Measurements from ENCODE around the gene CRYBG1.
"Not testable (repeated sequence)": the region's sequence is repeated elsewhere in the genome, so short reads cannot be mapped to it uniquely, and the experiment has no call there.

CRYBG1 gene

DNA sequence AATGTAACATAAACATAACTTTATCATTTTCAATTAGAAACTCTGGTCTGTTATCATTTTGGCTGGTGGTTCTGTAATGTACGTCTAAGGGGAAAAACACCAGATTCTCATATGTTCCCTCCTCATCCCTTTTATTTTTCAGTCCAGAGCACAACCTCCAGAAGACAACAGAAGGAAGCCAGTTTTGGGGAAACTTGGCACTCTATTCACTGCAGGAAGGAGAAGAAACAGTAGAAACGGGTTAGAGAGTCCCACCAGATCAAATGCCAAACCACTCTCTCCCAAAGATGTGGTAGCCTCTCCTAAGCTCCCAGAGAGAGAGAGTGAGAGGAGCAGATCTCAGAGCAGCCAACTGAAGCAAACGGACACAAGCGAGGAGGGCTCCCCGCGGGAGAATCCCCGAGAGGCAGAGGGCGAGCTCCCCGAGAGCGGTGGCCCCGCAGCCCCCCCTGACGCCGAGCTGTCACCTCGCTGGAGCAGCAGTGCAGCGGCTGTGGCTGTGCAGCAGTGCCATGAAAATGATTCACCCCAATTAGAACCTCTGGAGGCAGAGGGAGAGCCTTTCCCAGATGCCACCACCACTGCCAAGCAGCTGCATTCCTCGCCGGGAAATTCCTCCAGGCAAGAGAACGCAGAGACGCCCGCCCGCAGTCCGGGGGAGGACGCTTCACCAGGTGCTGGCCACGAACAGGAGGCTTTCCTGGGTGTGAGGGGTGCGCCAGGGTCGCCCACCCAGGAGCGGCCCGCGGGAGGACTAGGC lies 151.0 kb downstream of the CRYBG1 start:
- DNase-seq (ENCODE audit: extremely low read depth, low read depth): no peak

DNA sequence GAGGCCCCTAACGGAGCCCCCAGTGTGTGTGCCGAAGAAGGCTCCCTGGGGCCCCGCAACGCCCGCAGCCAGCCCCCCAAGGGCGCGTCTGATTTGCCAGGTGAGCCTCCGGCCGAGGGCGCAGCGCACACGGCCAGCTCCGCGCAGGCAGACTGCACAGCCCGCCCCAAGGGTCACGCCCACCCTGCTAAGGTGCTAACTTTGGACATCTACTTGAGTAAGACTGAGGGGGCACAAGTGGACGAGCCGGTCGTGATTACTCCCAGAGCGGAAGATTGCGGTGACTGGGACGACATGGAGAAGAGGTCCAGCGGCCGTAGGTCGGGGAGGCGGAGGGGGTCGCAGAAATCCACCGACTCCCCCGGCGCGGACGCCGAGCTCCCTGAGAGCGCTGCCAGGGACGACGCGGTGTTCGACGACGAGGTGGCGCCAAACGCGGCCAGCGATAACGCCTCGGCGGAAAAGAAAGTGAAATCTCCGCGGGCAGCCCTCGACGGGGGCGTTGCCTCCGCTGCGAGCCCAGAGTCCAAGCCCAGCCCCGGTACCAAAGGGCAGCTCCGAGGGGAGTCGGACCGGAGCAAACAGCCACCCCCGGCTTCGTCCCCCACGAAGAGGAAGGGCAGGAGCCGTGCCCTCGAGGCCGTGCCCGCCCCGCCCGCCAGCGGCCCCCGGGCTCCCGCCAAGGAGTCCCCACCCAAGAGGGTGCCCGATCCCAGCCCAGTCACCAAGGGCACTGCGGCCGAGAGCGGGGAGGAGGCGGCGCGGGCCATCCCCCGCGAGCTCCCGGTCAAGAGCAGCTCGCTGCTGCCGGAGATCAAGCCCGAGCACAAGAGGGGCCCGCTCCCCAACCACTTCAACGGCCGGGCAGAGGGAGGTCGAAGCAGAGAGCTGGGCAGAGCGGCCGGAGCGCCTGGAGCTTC lies 151.8 kb downstream of the CRYBG1 start:
- no peak for DNase-seq (ENCODE audit: extremely low read depth, low read depth)
- TF ChIP-seq, protein P1, sequence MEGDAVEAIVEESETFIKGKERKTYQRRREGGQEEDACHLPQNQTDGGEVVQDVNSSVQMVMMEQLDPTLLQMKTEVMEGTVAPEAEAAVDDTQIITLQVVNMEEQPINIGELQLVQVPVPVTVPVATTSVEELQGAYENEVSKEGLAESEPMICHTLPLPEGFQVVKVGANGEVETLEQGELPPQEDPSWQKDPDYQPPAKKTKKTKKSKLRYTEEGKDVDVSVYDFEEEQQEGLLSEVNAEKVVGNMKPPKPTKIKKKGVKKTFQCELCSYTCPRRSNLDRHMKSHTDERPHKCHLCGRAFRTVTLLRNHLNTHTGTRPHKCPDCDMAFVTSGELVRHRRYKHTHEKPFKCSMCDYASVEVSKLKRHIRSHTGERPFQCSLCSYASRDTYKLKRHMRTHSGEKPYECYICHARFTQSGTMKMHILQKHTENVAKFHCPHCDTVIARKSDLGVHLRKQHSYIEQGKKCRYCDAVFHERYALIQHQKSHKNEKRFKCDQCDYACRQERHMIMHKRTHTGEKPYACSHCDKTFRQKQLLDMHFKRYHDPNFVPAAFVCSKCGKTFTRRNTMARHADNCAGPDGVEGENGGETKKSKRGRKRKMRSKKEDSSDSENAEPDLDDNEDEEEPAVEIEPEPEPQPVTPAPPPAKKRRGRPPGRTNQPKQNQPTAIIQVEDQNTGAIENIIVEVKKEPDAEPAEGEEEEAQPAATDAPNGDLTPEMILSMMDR (IDR thresholded peaks at IDR 0.05; ENCODE audit: low read depth, low read length): peak; percentile 37

More for the DNA sequence above, 151.0 kb downstream of the CRYBG1 start:
- TF ChIP-seq, protein P1 (IDR thresholded peaks at IDR 0.05; ENCODE audit: low read depth, low read length): no peak

DNA sequence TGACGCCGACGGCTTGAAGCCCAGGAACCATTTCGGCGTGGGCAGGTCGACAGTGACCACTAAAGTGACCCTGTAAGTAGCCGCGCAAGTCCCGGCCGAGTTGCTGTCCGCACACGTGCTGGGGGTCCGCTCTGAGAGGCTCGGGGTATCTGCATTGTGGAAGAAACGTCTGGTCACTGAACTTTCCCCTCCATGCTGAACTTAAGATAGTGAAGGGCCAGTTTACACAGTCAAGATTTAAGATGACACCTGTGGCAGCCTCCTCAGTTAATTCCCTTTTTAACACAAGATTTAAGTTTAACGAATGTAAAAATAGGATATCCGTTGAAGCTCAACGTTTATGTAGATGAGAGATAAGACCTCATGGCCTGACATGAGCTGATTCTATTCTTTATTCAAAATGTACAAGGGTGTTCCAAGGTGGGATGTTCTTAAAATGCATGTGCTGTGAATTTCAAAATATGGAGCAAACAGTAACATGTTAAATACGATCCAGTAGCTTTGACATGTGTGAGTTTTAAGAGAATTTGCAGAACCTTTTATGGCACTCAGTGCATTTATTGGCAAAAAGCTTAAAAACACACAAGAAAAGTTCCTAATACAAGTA lies 152.6 kb downstream of the CRYBG1 start:
- TF ChIP-seq, protein P1 (IDR thresholded peaks at IDR 0.05; ENCODE audit: low read depth, low read length): no peak
- no peak for DNase-seq (ENCODE audit: extremely low read depth, low read depth)

DNA sequence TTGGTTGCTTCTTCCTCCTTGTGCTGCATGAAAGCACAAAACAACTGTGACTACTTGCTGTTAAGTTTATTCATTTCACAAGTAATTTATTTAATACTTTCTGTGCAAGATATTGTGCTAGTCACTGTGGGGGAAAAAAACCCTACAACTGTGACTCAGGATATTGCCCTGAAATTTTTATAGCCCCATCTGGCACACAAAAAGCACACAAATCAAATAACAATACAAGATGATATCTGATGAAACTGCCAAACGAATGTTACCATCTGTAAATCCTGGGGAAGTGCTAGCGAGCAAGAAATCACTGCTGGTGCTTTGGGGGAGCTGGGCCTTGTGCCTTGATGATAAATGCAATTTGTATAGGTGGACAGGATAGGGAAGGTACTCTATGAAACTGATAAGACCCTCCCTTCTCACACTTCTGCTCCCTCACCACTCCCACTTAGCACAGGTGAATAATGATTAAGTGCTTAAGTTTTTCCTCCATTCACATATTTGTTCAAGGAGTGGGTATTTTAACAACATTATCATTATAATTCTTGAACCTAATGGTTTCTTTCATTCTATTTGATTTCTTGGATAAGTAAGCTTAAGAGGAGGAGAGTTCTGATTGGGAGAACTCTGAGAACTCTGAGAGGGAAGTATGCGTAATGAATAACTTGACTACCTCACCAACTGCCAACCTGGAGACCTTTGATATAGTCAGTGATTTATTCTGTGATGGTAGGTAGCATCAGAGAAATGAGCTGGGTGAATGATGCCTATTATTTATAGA lies 153.5 kb downstream of the CRYBG1 start:
- TF ChIP-seq, protein P1 (IDR thresholded peaks at IDR 0.05; ENCODE audit: low read depth, low read length): no peak
- DNase-seq (ENCODE audit: extremely low read depth, low read depth): no peak

DNA sequence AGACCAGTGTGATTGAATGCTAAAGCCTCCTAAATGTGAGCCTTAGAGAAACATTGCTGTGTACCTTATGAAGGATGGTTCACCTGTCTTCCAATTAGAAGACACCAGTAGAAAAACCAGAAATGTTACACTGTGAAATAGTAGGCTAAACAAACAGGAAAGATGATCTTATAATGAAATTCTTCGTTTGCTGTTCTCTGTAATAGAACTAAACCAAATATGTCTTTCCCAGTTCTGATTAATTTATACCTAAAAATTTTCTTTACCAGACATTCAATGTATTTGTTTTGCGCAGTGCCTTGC lies 154.0 kb downstream of the CRYBG1 start:
- no peak for DNase-seq (ENCODE audit: extremely low read depth, low read depth)

DNA sequence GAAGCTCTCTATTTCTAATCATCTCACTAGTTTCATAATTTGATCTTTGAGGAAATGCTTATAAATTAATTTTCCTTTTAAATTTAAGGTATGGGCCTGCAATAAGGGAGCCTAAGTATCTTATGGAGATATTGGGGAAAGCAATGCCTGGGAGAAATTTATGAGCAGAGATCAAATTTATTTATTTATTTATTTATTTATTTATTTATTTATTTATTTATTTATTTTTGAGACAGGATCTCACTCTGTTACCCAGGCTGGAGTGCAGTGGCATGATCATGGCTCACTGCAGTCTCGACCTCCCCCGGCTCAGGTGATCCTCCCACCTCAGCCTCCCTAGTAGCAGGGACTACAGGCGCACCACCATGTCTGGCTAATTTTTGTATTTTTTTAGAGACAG lies 155.1 kb downstream of the CRYBG1 start:
- not testable (repeated sequence) for DNase-seq (ENCODE audit: extremely low read depth, low read depth)

More for the DNA sequence above, 154.0 kb downstream of the CRYBG1 start:
- TF ChIP-seq, protein P1 (IDR thresholded peaks at IDR 0.05; ENCODE audit: low read depth, low read length): no peak

DNA sequence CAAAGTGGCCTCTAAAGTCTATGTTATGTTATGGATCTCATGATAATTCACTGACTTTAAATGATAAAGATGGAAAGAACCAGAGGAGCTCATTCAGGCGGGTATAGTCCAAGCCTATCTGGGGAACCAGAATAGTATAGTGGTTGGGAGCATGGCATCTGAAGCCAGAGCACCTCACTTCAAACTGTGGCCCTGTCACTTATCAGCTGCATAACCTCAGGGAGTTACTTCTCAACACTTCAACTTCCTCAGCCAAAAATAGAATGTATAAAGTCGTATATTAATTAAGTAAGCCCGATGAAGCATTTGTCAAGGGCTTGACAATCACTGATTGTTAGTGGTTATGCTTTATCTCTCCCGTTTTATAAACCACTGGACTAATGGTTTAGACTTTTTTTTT lies 156.1 kb downstream of the CRYBG1 start:
- no peak for DNase-seq (ENCODE audit: extremely low read depth, low read depth)
- TF ChIP-seq, protein P1 (IDR thresholded peaks at IDR 0.05; ENCODE audit: low read depth, low read length): no peak

Measured in AG09319 (cell line).